ENCODE results near the gene FOXRED1.
"Not testable (repeated sequence)": the region's sequence is repeated elsewhere in the genome, so short reads cannot be mapped to it uniquely, and the experiment has no call there.

FOXRED1 gene

DNA sequence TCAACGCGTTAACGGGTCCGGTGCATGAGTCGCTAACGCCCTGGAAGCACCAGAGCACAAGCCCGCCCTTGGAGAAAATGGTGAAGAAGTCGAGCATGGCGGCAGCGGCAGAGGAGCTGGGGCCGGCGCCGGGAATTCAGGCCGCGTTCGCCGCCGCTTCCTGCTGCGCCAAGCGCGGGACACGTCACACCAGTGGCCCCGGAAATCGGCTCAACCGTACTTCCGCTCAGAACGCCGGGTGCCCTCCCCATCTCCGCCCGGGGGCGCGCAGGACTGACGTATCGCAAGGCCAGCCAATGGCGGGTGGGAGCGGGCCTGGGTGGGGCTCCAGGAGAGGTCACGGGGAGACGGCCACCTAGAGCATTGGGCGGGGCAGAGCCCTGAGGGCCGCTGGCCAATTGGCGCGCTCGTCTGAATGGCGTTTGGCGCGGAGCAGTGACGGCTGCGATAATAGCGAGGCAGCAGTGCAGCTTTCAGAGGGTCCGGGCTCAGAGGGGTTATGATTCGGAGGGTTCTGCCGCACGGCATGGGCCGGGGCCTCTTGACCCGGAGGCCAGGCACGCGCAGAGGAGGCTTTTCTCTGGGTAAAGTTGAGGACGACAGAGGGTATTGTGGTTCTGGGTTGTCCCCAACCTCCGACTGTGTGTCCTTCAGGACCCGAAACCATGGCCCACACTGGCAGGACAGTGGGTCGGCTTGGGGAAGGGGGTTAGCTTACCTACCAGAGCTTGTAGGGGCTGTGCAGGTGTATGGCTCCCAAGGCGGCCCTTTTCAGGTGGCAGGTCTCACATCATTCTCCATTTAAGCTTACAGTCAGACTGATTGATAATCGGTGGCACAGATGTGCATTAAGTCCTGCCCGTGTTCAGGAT, at the start of gene FOXRED1, which contains the start of gene SRPRA:
Gene FOXRED1 (plus strand): TSS at position 447 of the 872 bp plus-strand sequence. CDS start 53 bp downstream, at position 500.
Gene SRPRA (minus strand): TSS at position 188 of the 872 bp plus-strand sequence. CDS start 91 bp downstream, at position 97.
- Mint-ChIP-seq H3K4me1 (ENCODE audit: low read depth) (peaks cover 20% of the 10 kb centered on the region), H3K27ac (peak within 1 kb of the TSS; percentile 98), H3K27me3 (ENCODE audit: low read depth) (no peaks in the 10 kb centered on the region), H3K4me3 (peak within 1 kb of the TSS; percentile 98), H3K9me3 (no peaks in the 10 kb centered on the region), H3K36me3 (ENCODE audit: low read depth) (peaks cover 51% of the 10 kb centered on the region)
- DNase-seq (ENCODE audit: low spot score) = peak; percentile 100

DNA sequence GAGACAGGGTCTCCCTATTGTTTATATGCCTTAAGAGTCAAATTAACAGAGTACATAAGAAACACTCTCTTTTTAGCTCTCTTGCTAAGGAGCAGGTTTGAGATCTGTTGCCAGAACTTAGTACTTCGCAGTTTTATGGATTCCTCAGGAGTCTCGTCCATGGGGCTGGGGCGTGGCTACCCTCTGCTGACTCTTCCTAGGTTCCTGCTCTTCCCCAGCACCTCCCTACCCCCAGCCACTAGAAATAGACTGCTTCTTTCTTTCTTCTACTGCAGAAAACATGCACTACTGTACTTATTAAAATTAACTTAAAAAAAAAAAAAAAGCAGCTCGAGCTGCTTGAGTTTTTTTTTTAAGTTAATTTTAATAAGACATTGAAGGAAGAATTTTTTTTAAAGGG, 49.4 kb upstream of the FOXRED1 start:
- Mint-ChIP-seq H3K36me3 (ENCODE audit: low read depth) (no peaks in the 10 kb centered on the region), H3K4me3 (no peak overlapping the region), H3K27ac (no peak overlapping the region), H3K4me1 (ENCODE audit: low read depth) (peaks cover 3% of the 10 kb centered on the region), H3K9me3 (no peaks in the 10 kb centered on the region), H3K27me3 (ENCODE audit: low read depth) (no peaks in the 10 kb centered on the region)
- no peak for DNase-seq (ENCODE audit: low spot score)

DNA sequence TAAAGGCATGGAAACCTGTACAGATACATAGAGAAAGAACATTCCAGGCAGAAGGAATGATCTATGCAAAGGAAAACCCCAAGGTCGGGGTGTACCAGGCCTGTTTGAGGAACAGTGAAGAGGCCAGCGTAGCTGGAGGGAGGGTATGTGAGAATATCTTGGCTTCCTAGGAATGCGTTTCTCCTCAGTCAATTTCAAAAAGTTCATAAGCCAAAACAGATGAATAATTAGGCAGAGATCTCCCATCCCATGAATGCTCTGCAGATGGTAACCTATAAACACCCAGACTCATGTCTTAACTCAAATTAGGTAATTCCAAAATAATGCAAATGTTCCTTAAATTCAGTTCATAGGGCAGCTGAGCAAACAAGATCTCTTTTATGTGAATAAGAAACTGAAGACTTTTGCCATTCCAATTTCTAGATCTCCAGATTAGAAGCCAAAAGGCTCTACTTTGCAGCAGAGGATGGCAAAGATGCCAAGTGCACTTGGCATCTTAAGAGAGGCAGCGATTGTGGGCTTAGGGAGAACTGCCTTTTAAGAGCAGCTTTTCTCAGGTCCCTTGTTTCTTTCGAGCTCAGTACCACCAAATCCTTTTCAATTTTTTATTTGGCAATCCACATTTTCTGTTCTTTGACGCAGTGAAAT, 44.2 kb upstream of the FOXRED1 start:
- Mint-ChIP-seq H3K27me3 (ENCODE audit: low read depth) (no peaks in the 10 kb centered on the region), H3K4me1 (ENCODE audit: low read depth) (no peaks in the 10 kb centered on the region), H3K36me3 (ENCODE audit: low read depth) (peaks cover 3% of the 10 kb centered on the region), H3K4me3 (no peak overlapping the region), H3K27ac (no peak overlapping the region), H3K9me3 (no peaks in the 10 kb centered on the region)
- DNase-seq (ENCODE audit: low spot score) = no peak

DNA sequence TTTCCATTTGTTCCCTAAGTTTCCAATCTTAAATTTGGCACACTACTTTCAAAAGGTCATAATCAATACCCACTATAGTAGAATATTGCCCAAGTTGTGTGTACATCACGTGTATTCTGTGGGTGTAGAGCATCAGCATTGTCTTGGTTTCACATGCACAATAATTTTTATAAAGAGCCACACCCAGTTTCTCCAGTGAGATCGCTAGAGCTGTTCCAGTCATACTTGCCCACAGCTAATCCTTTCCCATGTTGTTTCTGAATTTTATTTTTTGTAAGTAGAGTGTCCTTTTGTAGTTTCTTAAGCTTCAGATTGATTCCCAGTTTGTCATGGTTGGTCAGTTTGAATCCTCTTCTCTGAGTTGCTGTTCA, 43.7 kb upstream of the FOXRED1 start:
- H3K4me3 Mint-ChIP-seq = no peak overlapping the region
- H3K9me3 Mint-ChIP-seq = no peaks in the 10 kb centered on the region
- H3K27me3 Mint-ChIP-seq (ENCODE audit: low read depth) = no peaks in the 10 kb centered on the region
- no peak overlapping the region for H3K27ac Mint-ChIP-seq
- no peak for DNase-seq (ENCODE audit: low spot score)
- H3K36me3 Mint-ChIP-seq (ENCODE audit: low read depth) = peaks cover 3% of the 10 kb centered on the region
- no peaks in the 10 kb centered on the region for H3K4me1 Mint-ChIP-seq (ENCODE audit: low read depth)

DNA sequence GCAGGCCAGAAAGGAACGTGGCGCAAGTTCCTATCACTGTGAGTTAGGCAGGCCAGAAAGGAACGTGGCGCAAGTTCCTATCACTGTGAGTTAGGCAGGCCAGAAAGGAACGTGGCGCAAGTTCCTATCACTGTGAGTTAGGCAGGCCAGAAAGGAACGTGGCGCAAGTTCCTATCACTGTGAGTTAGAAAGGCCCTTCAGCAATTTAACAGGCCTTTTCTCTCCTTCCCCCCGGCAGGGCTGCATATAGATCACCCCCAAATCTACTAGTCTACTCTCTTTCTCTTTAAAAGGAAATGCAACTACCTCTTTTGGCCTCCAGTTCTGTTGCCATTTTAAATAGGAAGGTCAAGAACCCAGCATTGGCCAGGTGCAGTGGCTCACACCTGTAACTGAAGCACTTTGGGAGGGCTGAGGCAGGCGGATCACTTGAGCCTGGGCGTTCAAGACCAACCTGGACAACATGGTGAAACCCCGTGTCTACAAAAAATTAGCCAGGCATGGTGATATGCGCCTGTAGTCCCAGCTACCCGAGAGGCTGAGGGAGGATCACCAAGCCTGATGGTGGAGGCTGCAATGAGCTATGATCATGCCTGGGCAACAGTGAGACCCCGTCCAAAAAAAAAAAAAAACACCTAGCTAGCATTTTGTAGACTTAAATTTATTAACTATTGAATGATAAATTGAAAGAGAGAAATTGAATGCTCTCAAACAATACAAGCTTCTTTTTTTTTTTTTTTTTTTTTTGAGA, 42.4 kb upstream of the FOXRED1 start:
- Mint-ChIP-seq H3K27me3 (ENCODE audit: low read depth) (no peaks in the 10 kb centered on the region), H3K4me3 (no peak overlapping the region), H3K36me3 (ENCODE audit: low read depth) (peaks cover 3% of the 10 kb centered on the region), H3K27ac (no peak overlapping the region), H3K9me3 (no peaks in the 10 kb centered on the region), H3K4me1 (ENCODE audit: low read depth) (peaks cover 2% of the 10 kb centered on the region)
- no peak for DNase-seq (ENCODE audit: low spot score)

DNA sequence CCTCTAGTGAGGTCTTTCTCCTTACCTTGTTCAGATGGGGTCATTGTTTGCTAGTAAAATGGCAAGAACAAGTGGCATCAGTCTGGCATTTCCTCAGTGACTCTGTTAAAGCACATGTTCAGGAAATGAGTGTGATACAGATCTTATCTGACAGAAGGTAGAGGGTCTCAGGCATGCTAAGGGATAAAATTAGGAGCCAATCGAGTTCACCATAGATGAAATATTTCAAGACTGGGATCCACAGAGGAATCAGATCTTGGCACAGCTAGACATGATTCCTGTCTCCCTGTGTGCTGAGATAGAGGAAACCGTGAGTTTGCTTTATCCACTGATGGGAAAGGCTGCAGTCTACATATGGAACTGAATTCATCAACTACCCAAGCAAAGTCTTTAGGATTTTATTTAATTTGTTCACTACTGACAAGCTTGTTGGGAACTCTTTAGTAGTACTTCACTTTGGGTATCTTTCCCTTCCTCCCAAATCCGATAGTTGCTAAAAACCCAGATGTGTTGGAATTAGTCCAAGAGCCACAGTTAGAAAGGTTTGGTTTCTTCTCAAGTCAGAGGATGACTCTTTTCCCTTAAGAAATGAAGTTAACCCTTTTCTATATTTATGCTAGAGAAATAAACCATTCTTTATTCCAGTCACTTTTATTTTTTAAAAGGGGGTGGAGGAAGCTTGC, 39.0 kb upstream of the FOXRED1 start:
- Mint-ChIP-seq H3K27me3 (ENCODE audit: low read depth) (no peaks in the 10 kb centered on the region), H3K27ac (no peak overlapping the region), H3K4me1 (ENCODE audit: low read depth) (peaks cover 2% of the 10 kb centered on the region), H3K36me3 (ENCODE audit: low read depth) (peaks cover 3% of the 10 kb centered on the region), H3K4me3 (no peak overlapping the region), H3K9me3 (no peaks in the 10 kb centered on the region)
- DNase-seq (ENCODE audit: low spot score) = no peak

DNA sequence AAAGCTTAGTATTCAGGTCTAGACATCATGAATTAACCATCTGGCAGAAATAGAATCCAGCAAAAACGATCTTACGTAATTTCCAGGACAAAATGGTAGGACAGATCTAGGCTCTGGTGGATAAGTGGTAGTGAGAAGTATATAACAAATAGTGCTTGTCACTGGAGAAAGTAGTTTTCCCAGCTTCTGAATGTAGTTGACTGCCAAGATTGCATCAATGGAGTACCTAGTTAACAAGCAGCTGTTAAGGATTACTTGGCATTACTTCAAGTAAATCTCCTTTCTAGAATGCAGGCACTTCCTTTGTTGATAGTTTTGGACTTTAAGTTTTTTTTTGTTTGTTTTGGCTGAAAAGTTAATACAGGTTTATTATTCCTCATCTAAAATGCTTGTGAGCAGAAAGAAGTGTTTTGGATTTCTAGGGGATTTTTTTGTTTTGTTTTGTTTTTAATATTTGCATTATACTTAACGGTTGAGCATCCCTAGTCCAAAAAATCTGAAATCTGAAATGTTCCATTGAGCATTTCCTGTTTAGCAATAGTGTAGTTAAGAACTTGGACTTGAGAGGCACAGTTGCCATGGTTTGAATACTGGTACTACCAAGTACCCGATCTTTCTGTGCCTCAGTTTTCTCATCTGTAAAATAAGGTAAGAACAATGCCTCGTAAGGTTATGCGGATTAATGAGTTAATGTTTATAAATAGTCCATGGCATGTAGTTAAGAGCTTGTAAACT, 37.1 kb upstream of the FOXRED1 start:
- Mint-ChIP-seq H3K27ac (no peak overlapping the region), H3K27me3 (ENCODE audit: low read depth) (no peaks in the 10 kb centered on the region), H3K9me3 (no peaks in the 10 kb centered on the region), H3K36me3 (ENCODE audit: low read depth) (peaks cover 7% of the 10 kb centered on the region), H3K4me3 (no peak overlapping the region), H3K4me1 (ENCODE audit: low read depth) (peaks cover 2% of the 10 kb centered on the region)
- DNase-seq (ENCODE audit: low spot score) = no peak

DNA sequence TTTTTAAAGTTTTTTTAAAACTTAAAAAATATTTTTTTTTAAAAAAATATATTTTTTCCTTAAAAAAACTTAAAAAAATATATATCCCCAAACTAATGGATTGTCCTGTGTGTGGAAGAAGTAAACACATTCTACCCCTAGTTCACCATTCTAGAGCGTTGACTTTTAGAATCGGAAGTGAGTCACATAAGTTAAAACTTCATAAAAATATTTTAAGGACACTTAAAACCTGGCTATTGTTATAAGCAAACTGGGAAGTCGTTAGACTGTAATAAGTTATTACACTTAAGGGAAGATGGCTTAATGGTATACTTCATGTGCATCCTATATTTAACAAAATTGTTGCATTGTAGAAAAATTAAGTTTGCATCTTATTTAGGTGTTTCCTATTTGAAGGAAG, 36.3 kb upstream of the FOXRED1 start:
- Mint-ChIP-seq H3K36me3 (ENCODE audit: low read depth) (peaks cover 7% of the 10 kb centered on the region), H3K4me1 (ENCODE audit: low read depth) (peaks cover 2% of the 10 kb centered on the region), H3K27ac (no peak overlapping the region), H3K9me3 (no peaks in the 10 kb centered on the region), H3K27me3 (ENCODE audit: low read depth) (no peaks in the 10 kb centered on the region), H3K4me3 (no peak overlapping the region)
- DNase-seq (ENCODE audit: low spot score) = no peak

DNA sequence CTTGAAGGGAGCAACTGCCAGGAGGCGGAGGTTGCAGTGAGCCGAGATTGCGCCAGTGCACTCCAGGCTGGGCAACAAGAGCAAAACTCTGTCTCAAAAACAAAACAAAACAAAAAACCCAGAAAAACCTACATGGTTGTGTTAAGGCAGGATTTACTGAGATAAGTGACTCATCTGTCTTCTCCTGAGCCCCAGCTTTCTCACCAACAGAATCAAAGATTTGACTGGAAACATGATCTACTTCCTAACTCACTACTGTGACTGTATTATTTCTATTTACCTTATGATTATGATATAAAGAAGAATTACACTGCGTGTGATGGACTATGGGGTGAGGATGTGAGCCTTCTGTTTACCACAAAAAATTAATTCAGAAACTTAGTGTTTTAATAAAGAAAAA, 35.6 kb upstream of the FOXRED1 start:
- Mint-ChIP-seq H3K4me3 (no peak overlapping the region), H3K36me3 (ENCODE audit: low read depth) (peaks cover 8% of the 10 kb centered on the region), H3K27ac (no peak overlapping the region), H3K27me3 (ENCODE audit: low read depth) (no peaks in the 10 kb centered on the region), H3K4me1 (ENCODE audit: low read depth) (peaks cover 2% of the 10 kb centered on the region), H3K9me3 (no peaks in the 10 kb centered on the region)
- no peak for DNase-seq (ENCODE audit: low spot score)

DNA sequence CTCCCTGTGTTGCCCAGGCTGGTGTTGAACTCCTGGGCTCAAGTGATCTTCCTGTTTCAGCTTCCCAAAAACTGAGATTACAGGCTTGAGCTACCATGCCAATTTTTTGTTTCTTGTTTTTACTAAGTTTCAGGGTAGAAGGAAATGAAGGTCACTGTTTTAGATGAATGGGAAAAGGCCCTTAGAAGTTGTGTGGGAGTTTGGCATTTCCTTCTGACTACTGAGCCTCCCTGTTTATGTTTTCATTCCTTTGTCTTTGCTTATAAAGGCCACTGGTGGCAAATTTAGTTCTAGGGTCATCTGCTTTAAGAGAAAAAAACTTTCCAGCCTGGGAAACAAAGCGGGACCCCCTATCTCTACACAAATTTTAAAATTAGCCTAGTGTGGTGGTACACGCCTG, 22.3 kb upstream of the FOXRED1 start:
- no peaks in the 10 kb centered on the region for H3K9me3 Mint-ChIP-seq
- no peak overlapping the region for H3K4me3 Mint-ChIP-seq
- H3K4me1 Mint-ChIP-seq (ENCODE audit: low read depth) = no peaks in the 10 kb centered on the region
- no peak for DNase-seq (ENCODE audit: low spot score)
- peaks cover 3% of the 10 kb centered on the region for H3K36me3 Mint-ChIP-seq (ENCODE audit: low read depth)
- no peak overlapping the region for H3K27ac Mint-ChIP-seq
- no peaks in the 10 kb centered on the region for H3K27me3 Mint-ChIP-seq (ENCODE audit: low read depth)

DNA sequence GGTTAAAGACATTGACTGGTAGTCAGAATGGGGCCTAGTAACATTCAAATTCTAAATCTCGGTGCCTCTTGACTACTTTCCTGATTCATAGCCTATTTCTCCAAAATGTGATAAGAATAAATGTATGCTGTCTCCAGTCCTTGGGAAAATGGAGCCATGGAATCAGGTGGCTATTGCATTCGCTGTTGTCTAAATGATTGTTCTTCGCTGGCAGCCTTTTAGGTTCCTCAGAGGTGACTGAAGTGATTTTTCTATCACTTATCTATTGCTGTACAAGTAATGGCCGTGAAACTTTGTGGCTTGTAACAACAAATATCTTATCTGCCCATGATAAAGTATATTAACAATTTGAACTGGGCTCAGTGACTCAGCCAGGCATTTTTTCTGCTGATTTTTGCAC, 15.7 kb upstream of the FOXRED1 start:
- H3K4me1 Mint-ChIP-seq (ENCODE audit: low read depth) = no peaks in the 10 kb centered on the region
- H3K4me3 Mint-ChIP-seq = no peak overlapping the region
- no peaks in the 10 kb centered on the region for H3K9me3 Mint-ChIP-seq
- no peak for DNase-seq (ENCODE audit: low spot score)
- no peak overlapping the region for H3K27ac Mint-ChIP-seq
- peaks cover 7% of the 10 kb centered on the region for H3K36me3 Mint-ChIP-seq (ENCODE audit: low read depth)
- no peaks in the 10 kb centered on the region for H3K27me3 Mint-ChIP-seq (ENCODE audit: low read depth)

DNA sequence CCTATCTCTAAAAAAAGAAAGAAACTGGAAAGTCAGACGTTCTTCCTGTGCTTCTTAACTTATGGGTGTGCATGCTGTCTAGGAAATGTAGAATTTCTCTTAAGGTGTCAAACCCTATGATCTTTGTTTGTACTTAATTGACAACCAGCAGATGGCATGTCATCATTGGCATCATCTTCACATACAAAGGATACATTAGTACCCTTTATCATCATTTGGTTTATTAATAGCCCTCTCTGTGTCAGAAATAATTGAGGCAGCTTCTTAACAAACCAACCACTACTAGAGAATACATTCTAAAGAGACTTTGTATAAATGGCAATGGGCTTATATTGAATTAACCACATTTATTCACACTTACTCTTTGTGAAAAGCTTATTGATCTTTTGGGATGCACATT, 14.1 kb upstream of the FOXRED1 start:
- Mint-ChIP-seq H3K9me3 (no peaks in the 10 kb centered on the region), H3K27ac (no peak overlapping the region), H3K36me3 (ENCODE audit: low read depth) (peaks cover 11% of the 10 kb centered on the region), H3K4me1 (ENCODE audit: low read depth) (no peaks in the 10 kb centered on the region), H3K4me3 (no peak overlapping the region), H3K27me3 (ENCODE audit: low read depth) (no peaks in the 10 kb centered on the region)
- no peak for DNase-seq (ENCODE audit: low spot score)

DNA sequence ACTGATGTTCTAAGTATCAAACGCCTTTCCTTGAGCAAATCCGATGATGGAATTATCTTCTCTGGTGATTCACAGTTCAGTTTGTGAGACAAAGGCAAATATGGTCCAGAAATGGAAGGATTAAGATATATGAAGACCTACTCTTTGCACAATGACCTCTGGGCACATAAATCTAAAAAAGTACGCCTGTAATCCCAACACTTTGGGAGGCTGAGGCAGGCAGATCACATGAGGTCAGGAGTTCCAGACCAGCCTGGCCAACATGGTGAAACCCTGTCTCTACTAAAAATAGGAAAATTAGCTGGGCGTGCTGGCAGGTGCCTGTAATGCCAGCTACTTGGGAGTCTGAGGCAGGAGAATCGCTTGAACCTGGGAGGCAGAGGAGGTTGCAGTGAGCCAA, 13.4 kb upstream of the FOXRED1 start:
- not testable (repeated sequence) for H3K27me3 Mint-ChIP-seq (ENCODE audit: low read depth); H3K9me3 Mint-ChIP-seq; H3K4me3 Mint-ChIP-seq; H3K4me1 Mint-ChIP-seq (ENCODE audit: low read depth); DNase-seq (ENCODE audit: low spot score); H3K27ac Mint-ChIP-seq
- H3K36me3 Mint-ChIP-seq (ENCODE audit: low read depth) = peaks cover 13% of the 10 kb centered on the region
